Glutamatergic neuron (in vitro differentiated cells): ENCODE data around the gene PEX10. TPM values are rescaled to one million over a fixed set of nuclear protein-coding genes. Genes with fewer than 3 reads are reported as not detected.
"Not testable (repeated sequence)": the region's sequence is repeated elsewhere in the genome, so short reads cannot be mapped to it uniquely, and the experiment has no call there.

Experiments used
- DNase-seq: peaks from one replicate; pipeline ENCODE4 v3.0.0; 2022
- H3K27ac Mint-ChIP-seq: one replicate; pipeline ENCODE4 v1.8.0; 2020; ENCODE audit warnings: mild to moderate bottlenecking, mixed read lengths, inconsistent platforms; ENCODE audit not compliant: unreplicated experiment
- H3K27me3 Mint-ChIP-seq: one replicate; pipeline ENCODE4 v1.8.0; 2020; ENCODE audit warnings: mild to moderate bottlenecking, moderate library complexity, mixed read lengths, inconsistent platforms; ENCODE audit not compliant: unreplicated experiment
- H3K36me3 Mint-ChIP-seq: one replicate; pipeline ENCODE4 v1.8.0; 2020; ENCODE audit warnings: mild to moderate bottlenecking, mixed read lengths, inconsistent platforms; ENCODE audit not compliant: unreplicated experiment
- H3K4me1 Mint-ChIP-seq: one replicate; pipeline ENCODE4 v1.8.0; 2020; ENCODE audit warnings: mild to moderate bottlenecking, low read depth, mixed read lengths, inconsistent platforms; ENCODE audit not compliant: unreplicated experiment
- H3K4me3 Mint-ChIP-seq: one replicate; pipeline ENCODE4 v1.8.0; 2020; ENCODE audit warnings: mild to moderate bottlenecking, mixed read lengths, inconsistent platforms; ENCODE audit not compliant: unreplicated experiment
- H3K9me3 Mint-ChIP-seq: one replicate; pipeline ENCODE4 v1.8.0; 2020; ENCODE audit warnings: mild to moderate bottlenecking, moderate library complexity, mixed read lengths, inconsistent platforms; ENCODE audit not compliant: unreplicated experiment
- long read RNA-seq: library from polyadenylated mRNA; unstranded; transcript quantifications from one replicate; pipeline ENCODE4 v2.0.0, GENCODE V29; 2020; ENCODE audit not compliant: unreplicated experiment
- total RNA-seq: library from RNA; stranded (reverse); fragmentation: NEBNext Ultra II Directional; extraction: Animal tissue kit (Norgen Biotek cat#: 25700); gene quantifications from one replicate; pipeline ENCODE4 v1.2.1, GENCODE V29; 2021; ENCODE audit not compliant: unreplicated experiment
- TF ChIP-seq, protein P1 (sequence below): fragments of 200-600 bp; sonication (generic); IDR thresholded peaks from one replicate; pipeline ENCODE4 v1.5.0; 2021; ENCODE audit not compliant: partially characterized antibody, unreplicated experiment

Gene PEX10
- total RNA-seq: 14.0 TPM
- long read RNA-seq, transcript PEX10-202 (6 exons, 1,997 nt): major isoform, 16 of 22 reads
- long read RNA-seq, partial matches to known transcripts: 0 of 22 reads
- long read RNA-seq, other reads (novel, unspliced or antisense): 6 of 22 reads

DNA sequence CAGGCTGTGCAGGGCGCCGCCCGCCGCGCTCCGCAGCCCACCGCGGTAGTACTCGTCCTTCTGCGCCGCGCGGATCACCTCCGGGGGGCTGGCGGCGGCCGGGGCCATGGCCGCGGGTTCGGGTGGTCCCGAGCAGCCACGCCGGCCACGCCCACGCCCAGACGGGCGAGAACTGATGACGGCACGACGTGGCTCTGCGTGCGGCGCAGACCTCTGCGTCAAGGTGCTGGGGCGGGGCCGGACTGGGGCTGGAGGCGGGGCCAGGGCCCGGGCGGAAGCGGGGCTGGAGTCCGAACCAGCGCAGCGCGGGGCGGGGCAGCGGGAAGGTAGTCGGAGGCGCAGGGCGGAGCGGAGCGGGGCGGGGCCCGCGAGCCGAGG lies at the start of gene PEX10:
TSS of gene PEX10 (minus strand) at position 170 of the 378 bp plus-strand sequence. CDS start at position 108, 62 bp downstream.
- peaks cover 3% of the 10 kb centered on the region for H3K9me3 Mint-ChIP-seq
- no peaks in the 10 kb centered on the region for H3K36me3 Mint-ChIP-seq
- H3K4me3 Mint-ChIP-seq: peak within 1 kb of the TSS; percentile 82
- H3K27ac Mint-ChIP-seq: no peak within 1 kb of the TSS
- TF ChIP-seq, protein P1, sequence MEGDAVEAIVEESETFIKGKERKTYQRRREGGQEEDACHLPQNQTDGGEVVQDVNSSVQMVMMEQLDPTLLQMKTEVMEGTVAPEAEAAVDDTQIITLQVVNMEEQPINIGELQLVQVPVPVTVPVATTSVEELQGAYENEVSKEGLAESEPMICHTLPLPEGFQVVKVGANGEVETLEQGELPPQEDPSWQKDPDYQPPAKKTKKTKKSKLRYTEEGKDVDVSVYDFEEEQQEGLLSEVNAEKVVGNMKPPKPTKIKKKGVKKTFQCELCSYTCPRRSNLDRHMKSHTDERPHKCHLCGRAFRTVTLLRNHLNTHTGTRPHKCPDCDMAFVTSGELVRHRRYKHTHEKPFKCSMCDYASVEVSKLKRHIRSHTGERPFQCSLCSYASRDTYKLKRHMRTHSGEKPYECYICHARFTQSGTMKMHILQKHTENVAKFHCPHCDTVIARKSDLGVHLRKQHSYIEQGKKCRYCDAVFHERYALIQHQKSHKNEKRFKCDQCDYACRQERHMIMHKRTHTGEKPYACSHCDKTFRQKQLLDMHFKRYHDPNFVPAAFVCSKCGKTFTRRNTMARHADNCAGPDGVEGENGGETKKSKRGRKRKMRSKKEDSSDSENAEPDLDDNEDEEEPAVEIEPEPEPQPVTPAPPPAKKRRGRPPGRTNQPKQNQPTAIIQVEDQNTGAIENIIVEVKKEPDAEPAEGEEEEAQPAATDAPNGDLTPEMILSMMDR: no peak
- peaks cover 12% of the 10 kb centered on the region for H3K4me1 Mint-ChIP-seq
- peaks cover 17% of the 10 kb centered on the region for H3K27me3 Mint-ChIP-seq
- peak; percentile 100 for DNase-seq

DNA sequence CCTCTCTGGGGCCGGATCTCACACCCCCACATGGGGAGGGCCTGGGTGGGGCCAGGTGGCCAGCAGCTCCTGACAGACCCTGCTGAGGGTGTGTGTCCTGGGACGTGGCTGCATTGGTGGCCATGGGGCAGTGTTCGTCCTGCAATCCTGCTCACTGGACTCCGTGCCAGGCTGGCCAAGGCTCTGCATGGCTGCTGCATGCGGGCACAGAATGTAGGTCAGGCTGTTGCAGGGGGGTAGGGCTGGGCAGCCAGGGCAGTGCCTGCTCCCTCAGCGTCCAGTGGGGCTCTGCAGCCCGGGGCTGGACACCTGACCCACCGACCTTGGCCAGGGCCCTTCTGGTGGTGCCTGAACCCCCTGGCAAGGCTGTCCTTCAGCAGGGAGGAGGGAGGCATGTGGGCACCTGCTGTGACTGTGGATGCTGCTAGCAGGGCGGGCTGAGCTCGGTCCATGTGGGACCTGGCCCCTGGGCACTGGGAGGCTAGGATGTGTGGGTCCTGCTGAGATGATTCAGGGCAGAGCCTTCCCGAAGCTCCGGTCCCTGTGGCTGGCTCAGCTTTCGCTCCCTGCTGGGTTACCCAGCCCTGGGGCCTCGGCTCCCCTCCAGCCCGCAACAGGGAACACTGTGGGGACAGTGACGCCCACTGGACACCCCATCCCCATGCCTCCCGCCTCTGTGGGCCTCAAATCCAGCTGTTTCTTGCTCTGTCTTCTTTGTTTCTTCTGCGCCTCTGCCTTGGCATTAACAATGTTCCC lies 48.8 kb upstream of the PEX10 start:
- no peak for DNase-seq
- peaks cover 2% of the 10 kb centered on the region for H3K9me3 Mint-ChIP-seq
- peaks cover 13% of the 10 kb centered on the region for H3K4me1 Mint-ChIP-seq
- TF ChIP-seq, protein P1: no peak
- H3K27me3 Mint-ChIP-seq: peaks cover 8% of the 10 kb centered on the region
- no peak overlapping the region for H3K4me3 Mint-ChIP-seq
- no peak overlapping the region for H3K27ac Mint-ChIP-seq
- no peaks in the 10 kb centered on the region for H3K36me3 Mint-ChIP-seq

DNA sequence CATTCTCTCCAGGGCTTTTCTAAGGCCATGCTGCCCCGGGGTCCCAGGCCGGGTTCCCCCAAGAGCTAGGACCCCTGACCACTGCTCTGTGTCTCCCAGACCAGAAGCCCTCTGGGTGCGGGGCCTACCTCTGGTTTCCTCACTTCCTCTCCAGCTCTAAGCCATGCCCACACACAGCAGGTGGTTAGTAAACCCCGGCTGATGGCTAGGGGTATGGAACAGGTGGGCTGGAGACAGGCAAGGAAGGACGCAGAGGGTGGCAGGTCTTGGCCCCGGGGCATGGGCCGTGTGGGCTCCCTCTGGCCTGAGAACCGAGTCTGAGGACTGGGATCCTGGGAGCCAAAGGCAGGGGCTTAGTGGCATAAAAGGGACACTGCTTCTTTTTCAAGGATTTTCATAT lies 47.8 kb upstream of the PEX10 start:
- peaks cover 2% of the 10 kb centered on the region for H3K9me3 Mint-ChIP-seq
- no peaks in the 10 kb centered on the region for H3K36me3 Mint-ChIP-seq
- H3K27me3 Mint-ChIP-seq: peaks cover 8% of the 10 kb centered on the region
- H3K27ac Mint-ChIP-seq: no peak overlapping the region
- peaks cover 11% of the 10 kb centered on the region for H3K4me1 Mint-ChIP-seq
- TF ChIP-seq, protein P1: no peak
- no peak for DNase-seq
- H3K4me3 Mint-ChIP-seq: no peak overlapping the region

DNA sequence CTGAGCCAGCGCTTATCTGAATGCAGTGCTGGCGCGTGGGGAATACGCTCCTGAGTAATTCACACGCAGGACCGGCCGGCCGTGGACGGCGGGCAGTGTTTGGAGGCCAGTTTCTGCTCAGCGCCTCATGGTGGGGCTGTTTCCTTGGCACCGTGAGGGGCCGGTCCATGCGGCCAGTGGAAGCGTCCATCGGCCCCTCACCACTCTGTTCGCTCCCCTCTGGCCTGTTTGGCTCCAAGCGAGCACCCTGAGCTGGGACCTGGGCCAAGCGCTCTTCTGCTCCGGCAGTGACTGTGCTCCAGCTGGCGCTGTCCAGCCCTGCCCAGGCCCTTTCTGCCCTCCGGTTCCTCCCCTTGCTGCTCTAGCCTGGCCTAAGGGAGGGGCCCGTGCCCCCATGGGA lies 47.4 kb upstream of the PEX10 start:
- peaks cover 2% of the 10 kb centered on the region for H3K9me3 Mint-ChIP-seq
- no peaks in the 10 kb centered on the region for H3K36me3 Mint-ChIP-seq
- TF ChIP-seq, protein P1: no peak
- H3K27me3 Mint-ChIP-seq: peaks cover 8% of the 10 kb centered on the region
- H3K4me3 Mint-ChIP-seq: no peak overlapping the region
- DNase-seq: no peak
- no peak overlapping the region for H3K27ac Mint-ChIP-seq
- peaks cover 11% of the 10 kb centered on the region for H3K4me1 Mint-ChIP-seq

DNA sequence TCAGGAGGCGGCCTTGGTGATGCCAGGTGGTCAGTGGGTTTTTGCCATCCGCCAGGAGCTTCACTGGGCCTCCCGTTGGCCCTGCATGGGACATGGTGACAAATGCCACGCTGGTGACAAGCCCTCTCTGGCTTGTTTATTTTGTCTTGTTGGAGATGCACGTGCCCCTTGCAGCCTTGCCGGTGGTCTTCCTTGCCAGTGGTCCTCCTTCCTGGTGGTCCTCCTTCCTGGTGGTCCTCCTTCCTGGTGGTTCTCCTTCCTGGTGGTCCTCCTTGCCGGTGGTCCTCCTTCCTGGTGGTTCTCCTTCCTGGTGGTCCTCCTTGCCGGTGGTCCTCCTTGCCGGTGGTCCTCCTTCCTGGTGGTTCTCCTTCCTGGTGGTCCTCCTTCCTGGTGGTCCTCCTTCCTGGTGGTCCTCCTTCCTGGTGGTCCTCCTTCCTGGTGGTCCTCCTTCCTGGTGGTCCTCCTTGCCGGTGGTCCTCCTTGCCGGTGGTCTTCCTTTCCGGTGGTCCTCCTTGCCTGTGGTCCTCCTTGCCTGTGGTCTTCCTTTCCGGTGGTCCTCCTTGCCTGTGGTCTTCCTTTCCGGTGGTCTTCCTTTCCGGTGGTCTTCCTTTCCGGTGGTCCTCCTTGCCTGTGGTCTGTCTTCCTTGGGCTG lies 46.9 kb upstream of the PEX10 start:
- H3K9me3 Mint-ChIP-seq, H3K36me3 Mint-ChIP-seq, H3K4me1 Mint-ChIP-seq, H3K4me3 Mint-ChIP-seq, DNase-seq, H3K27ac Mint-ChIP-seq, H3K27me3 Mint-ChIP-seq: not testable (repeated sequence)
